Right ventricle myocardium superior (tissue), 1 donor: Measurements from ENCODE around the gene PTPRCAP. TPM values are rescaled to one million over a fixed set of nuclear protein-coding genes. Genes with fewer than 3 reads are reported as not detected.
A peak's percentile ranks its signal among the peaks of the same experiment; 100 is the strongest.

Source experiments
- ATAC-seq: fragments of 200-7000 bp; cut with Tn5 transposase; one replicate; pipeline ENCODE4 v1.9.1; 2020; ENCODE audit warnings: mild to moderate bottlenecking; ENCODE audit not compliant: poor library complexity
- DNase-seq: peaks from one replicate; pipeline ENCODE4 v3.0.0-alpha.2; 2020
- intact Hi-C: fragments of 100-400 bp; cut with DNase I; formaldehyde crosslinking; loops from one replicate; pipeline ENCODE4 v1.11.2; 2022
- total RNA-seq: library from RNA; stranded (reverse); fragmentation: NEBNext Ultra II Directional; extraction: Animal tissue kit (Norgen Biotek cat#: 25700); gene quantifications from one replicate; pipeline ENCODE4 v1.2.1, GENCODE V29; 2021
- donor health status: DM: no; HTN: yes; CAD: no; lungs with severe emphysema.

PTPRCAP gene
- total RNA-seq, 1 donor from 2014 or later: 1.0 TPM

- intact Hi-C loops: no loop called here
- ATAC-seq (peak; percentile 55), DNase-seq (no peak)
Measured at GRCh38 chr11:67449116-67449844, 11.8 kb upstream of the PTPRCAP start.

DNA sequence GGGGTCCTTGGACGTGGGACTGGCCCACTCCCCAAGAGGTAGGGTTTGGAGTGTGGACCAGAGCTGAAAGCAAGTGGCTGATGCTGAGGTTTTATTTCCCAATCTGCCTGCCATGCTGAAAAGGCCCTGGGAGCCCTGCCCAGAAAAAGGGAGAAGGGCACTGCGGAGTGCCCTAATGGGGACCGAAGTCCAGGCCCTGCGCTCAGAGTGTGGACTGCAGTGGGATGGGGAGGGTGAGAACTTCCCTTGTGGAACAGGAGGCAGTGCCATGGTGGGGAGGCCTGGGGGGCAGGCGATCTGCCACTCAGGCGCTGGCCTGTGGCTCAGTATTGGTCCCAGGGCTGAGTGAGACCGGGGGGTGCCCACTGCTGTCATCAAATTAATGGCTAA lies 10.7 kb upstream of the PTPRCAP start:
- DNase-seq: no peak
- no peak for ATAC-seq
- intact Hi-C loops: no loop called here

DNA sequence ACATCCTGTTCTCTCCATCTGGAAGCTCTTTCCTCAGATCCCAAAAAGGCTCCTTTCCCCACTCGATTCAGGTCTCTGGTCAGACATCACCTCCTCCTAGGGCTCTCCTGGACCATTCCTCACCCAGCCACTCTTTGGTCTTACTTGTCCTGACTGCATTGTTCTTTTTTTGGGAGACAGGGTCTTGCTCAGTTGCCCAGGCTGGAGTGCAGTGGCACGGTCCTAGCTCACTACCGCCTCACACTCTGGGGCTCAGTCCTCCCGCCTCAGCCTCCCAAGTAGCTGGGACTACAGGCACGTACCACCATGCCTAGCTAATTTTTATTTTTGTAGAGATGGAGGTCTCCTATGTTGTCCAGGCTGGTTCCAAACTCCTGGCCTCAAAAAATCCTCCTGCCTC lies 8.0 kb upstream of the PTPRCAP start:
- DNase-seq (no peak), ATAC-seq (no peak)
- intact Hi-C loops: no loop called here

GRCh38 chr11:67442504-67443404 lies 5.3 kb upstream of the PTPRCAP start:
- intact Hi-C loops: no loop called here
- no peak for DNase-seq
- no peak for ATAC-seq

GRCh38 chr11:67441731-67442351 lies 4.4 kb upstream of the PTPRCAP start:
- intact Hi-C loops: no loop called here
- ATAC-seq: no peak
- no peak for DNase-seq

- ATAC-seq (no peak), DNase-seq (no peak)
- intact Hi-C loops: no loop called here
Measured at GRCh38 chr11:67441098-67441563, 3.6 kb upstream of the PTPRCAP start.

DNA sequence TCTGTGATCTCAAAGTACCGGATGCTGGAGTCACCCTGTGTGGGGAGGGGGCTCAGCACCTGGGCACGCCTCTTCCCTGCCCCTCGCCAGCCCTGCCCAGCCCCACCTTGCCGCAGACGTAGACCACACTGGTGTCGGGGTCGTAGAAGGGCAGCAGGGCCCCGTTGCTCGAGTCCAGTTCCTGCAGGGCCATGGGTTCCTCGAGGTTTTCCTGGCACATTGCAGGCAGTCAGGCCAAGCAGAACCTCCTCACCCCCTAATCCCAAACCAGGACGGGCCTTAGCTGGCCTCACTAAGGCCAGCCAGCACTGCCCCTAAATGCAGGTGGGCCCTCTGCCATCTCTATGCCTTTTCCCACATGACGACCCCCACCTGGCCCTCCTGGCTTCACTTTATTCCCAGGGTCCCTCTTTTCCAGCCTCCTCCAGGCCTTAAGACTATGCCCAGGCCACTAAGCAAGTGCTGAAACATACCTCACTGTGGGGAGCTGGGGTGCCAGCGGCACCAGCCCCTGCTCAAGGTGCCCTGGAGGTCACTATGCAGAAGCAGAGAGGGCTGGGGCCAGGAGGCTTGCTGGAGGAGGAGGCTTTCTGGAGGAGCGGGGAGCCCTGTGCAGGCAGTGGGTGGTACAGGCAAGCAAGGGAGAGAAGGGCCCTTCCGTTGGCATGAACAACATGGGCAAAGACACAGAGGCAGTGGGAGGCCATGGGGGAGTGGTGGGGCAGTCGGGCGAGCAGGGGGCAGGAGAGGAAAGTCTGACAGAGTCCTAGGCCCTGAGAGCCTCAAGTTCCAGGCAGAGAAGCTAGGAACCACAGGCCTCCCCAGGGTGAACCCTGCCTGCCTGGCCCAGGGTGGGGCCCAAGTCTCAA lies 3.0 kb upstream of the PTPRCAP start:
- ATAC-seq (no peak), DNase-seq (no peak)
- intact Hi-C loops: no loop called here

- DNase-seq: no peak
- intact Hi-C loops: no loop called here
- no peak for ATAC-seq
Measured at GRCh38 chr11:67439321-67440228, 2.1 kb upstream of the PTPRCAP start.

DNA sequence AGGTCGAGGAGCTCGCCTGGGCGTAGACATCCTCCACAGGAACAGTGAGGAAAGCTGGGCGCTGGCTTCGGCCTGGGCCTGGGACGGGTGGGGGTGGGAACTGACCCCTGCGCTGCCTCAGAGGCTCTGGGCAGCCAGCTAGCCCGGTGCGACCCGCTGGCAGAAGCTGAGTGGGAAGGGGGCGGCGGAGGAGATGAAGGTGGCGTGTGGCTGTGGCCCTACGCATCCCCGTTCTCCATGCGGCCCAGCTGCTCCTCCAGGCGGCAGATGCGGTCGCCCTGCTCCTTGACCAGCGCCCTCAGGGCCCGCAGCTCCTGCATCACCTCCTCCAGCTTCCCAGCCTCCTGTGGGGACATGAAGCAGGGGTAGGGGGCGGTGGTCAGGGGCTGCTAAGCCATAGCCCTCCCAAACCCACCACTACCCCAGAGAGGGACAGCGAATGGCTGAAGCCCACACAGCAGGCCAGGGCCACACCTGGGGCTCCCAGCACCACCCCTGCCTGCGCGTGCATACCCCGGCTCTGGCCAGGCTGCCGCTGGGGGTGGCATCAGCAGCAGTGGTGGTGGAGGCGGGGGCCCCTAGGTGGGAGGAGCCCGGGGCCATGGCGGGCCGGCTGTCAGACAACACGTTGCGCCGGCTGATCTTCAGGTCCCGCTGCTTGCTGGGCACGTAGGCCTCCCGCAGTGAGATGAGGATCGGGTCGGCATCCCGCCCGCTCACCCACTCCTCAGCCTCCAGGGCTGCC lies 848 bp upstream of the PTPRCAP start:
- intact Hi-C loops: no loop called here
- ATAC-seq (no peak), DNase-seq (no peak)

GRCh38 chr11:67437809-67438157 lies 301 bp upstream of the PTPRCAP start:
- intact Hi-C loops: no loop called here
- no peak for DNase-seq
- ATAC-seq: no peak

- intact Hi-C loops: no loop called here
- ATAC-seq: no peak
- DNase-seq: no peak
Measured at GRCh38 chr11:67436459-67437081, 912 bp downstream of the PTPRCAP start.

GRCh38 chr11:67435727-67436458 lies 1.6 kb downstream of the PTPRCAP start:
- DNase-seq (no peak), ATAC-seq (no peak)
- intact Hi-C loops: no loop called here

DNA sequence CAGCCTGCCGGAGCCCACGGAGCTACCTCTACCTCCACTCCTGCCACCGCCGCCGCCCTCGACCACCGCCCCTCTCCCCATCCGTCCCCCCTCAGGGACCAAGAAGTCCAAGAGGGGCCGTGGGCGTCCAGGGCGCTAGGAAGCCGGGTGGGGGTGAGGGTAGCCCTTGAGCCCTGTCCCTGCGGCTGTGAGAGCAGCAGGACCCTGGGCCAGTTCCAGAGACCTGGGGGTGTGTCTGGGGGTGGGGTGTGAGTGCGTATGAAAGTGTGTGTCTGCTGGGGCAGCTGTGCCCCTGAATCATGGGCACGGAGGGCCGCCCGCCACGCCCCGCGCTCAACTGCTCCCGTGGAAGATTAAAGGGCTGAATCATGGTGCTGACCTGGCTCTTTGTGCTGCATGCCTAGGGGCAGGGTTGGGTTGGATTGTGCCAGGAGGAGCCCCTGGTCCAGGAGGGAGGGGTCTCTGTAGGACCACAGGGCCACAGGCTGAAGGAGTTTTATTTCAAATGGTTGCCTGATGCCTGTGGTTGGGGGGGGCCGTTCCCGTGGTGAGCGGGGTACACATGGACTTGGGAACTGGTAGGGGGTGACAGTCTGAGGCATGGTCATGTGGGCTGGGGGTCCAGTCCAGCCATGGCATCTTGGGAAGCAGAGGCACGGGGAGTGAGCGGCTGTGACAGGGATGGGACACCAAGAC lies 2.3 kb downstream of the PTPRCAP start:
- ATAC-seq (no peak), DNase-seq (no peak)
- intact Hi-C loops: no loop called here

- intact Hi-C loops: no loop called here
- DNase-seq (no peak), ATAC-seq (no peak)
Measured at GRCh38 chr11:67434395-67434881, 3.0 kb downstream of the PTPRCAP start.
